SK-MEL-5 (cell line): ENCODE data around the gene IRF2BPL. TPM values are rescaled to one million over a fixed set of nuclear protein-coding genes. Genes with fewer than 3 reads are reported as not detected.

Experiments
- DNase-seq: peaks from one replicate; pipeline ENCODE4 v3.0.0-alpha.2; 2016; ENCODE audit warnings: low read depth, low spot score
- in situ Hi-C: cut with HindIII; loops from 2 replicates; pipeline ENCODE4 v1.10.0; 2016; ENCODE audit warnings: low sequenced_read_pairs, high pct_unique_total_duplicates, low pct_unique_long_range_greater_than_20kb
- polyA plus RNA-seq, 2 experiments: library from polyadenylated mRNA; depleted of rRNA; stranded (reverse); fragments of >200 nt; gene quantifications; 2 replicates each; pipeline ENCODE4 v1.2.3, GENCODE V29; 2015
- total RNA-seq: library from RNA; depleted of rRNA; stranded (reverse); fragments of >200 nt; shearing (Covaris generic); gene quantifications from 2 replicates; pipeline ENCODE4 v1.2.3, GENCODE V29; 2014; rRNA removed

IRF2BPL gene
- 27.2 and 28.7 TPM in 2 replicates for total RNA-seq
- 52.2 and 59.2 TPM in 2 replicates for polyA plus RNA-seq (2015; cell fraction: cytosol; rRNA removed)
- 9.7 and 12.2 TPM in 2 replicates for polyA plus RNA-seq (2015; cell fraction: nucleus; rRNA removed)

- peak; percentile 97 for DNase-seq
- in situ Hi-C loops, result no loop called here
These were observed at the start of gene IRF2BPL for GRCh38 chr14:77028384-77029231. IRF2BPL (minus strand) TSS chr14:77028708; CDS start chr14:77027792, 916 bp downstream.

- in situ Hi-C loops, result no loop called here
- no peak for DNase-seq
These were observed 48.5 kb upstream of the IRF2BPL start for GRCh38 chr14:77077040-77077439.

GRCh38 chr14:77076113-77076631, 47.7 kb upstream of the IRF2BPL start:
- peak; percentile 90 for DNase-seq
- in situ Hi-C loops, result no loop called here

GRCh38 chr14:77074969-77075368, 46.5 kb upstream of the IRF2BPL start:
- in situ Hi-C loops, result no loop called here

GRCh38 chr14:77071938-77072388, 43.5 kb upstream of the IRF2BPL start:
- no peak for DNase-seq
- in situ Hi-C loops, result no loop called here

More at GRCh38 chr14:77074969-77075368, 46.5 kb upstream of the IRF2BPL start:
- no peak for DNase-seq

- no peak for DNase-seq
These were observed 41.0 kb upstream of the IRF2BPL start for GRCh38 chr14:77069551-77069950.

GRCh38 chr14:77068517-77069200, 40.2 kb upstream of the IRF2BPL start:
- in situ Hi-C loops, result no loop called here
- DNase-seq, result no peak

More at GRCh38 chr14:77069551-77069950, 41.0 kb upstream of the IRF2BPL start:
- in situ Hi-C loops, result no loop called here

GRCh38 chr14:77067632-77068516, 39.4 kb upstream of the IRF2BPL start:
- in situ Hi-C loops, result no loop called here
- peak; percentile 70 for DNase-seq

GRCh38 chr14:77066578-77067172, 38.2 kb upstream of the IRF2BPL start:
- in situ Hi-C loops, result no loop called here
- DNase-seq, result no peak

GRCh38 chr14:77065851-77066577, 37.5 kb upstream of the IRF2BPL start:
- no peak for DNase-seq
- in situ Hi-C loops, result no loop called here

GRCh38 chr14:77064521-77065178, 36.1 kb upstream of the IRF2BPL start:
- DNase-seq, result no peak
- in situ Hi-C loops, result no loop called here

GRCh38 chr14:77063571-77064171, 35.2 kb upstream of the IRF2BPL start:
- in situ Hi-C loops, result no loop called here

GRCh38 chr14:77062261-77062660, 33.8 kb upstream of the IRF2BPL start:
- in situ Hi-C loops, result no loop called here
- DNase-seq, result no peak

More at GRCh38 chr14:77063571-77064171, 35.2 kb upstream of the IRF2BPL start:
- DNase-seq, result no peak

- DNase-seq, result no peak
- in situ Hi-C loops, result no loop called here
These were observed 33.2 kb upstream of the IRF2BPL start for GRCh38 chr14:77061630-77062257.

GRCh38 chr14:77059276-77059915, 30.9 kb upstream of the IRF2BPL start:
- in situ Hi-C loops, result no loop called here
- DNase-seq, result peak; percentile 65
